Neural progenitor cell (in vitro differentiated cells): Measurements from ENCODE around the gene SCRG1. TPM values are rescaled to one million over a fixed set of nuclear protein-coding genes. Genes with fewer than 3 reads are reported as not detected.

ENCODE experiments used
- DNase-seq: peaks from one replicate; pipeline ENCODE4 v3.0.0-alpha.2; 2016; ENCODE audit warnings: low spot score
- H2AFZ ChIP-seq: fragments of 200-600 bp; sonication (generic); replicated peaks from 2 replicates; pipeline ENCODE4 v1.6.1; 2016; ENCODE audit warnings: antibody characterized with exemption
- H3F3A ChIP-seq: fragments of 200-600 bp; sonication (generic); 2 replicates; pipeline ENCODE4 v1.6.1; 2016; ENCODE audit warnings: antibody characterized with exemption, low read depth
- H3K27ac ChIP-seq: fragments of 200-600 bp; sonication (generic); 2 replicates; pipeline ENCODE4 v1.5.1; 2016; ENCODE audit warnings: mild to moderate bottlenecking
- H3K27me3 ChIP-seq: fragments of 200-600 bp; sonication (generic); 2 replicates; pipeline ENCODE4 v1.6.1; 2016; ENCODE audit warnings: mild to moderate bottlenecking, moderate library complexity
- H3K36me3 ChIP-seq: fragments of 200-600 bp; sonication (generic); 2 replicates; pipeline ENCODE4 v1.5.1; 2016
- H3K4me1 ChIP-seq: fragments of 200-600 bp; sonication (generic); 2 replicates; pipeline ENCODE4 v1.6.1; 2016; ENCODE audit warnings: mixed run types
- H3K4me2 ChIP-seq: fragments of 200-600 bp; sonication (generic); 2 replicates; pipeline ENCODE4 v1.6.1; 2016
- H3K4me3 ChIP-seq: fragments of 200-600 bp; sonication (generic); 2 replicates; pipeline ENCODE4 v1.5.1; 2016
- H3K79me2 ChIP-seq: fragments of 200-600 bp; sonication (generic); 2 replicates; pipeline ENCODE4 v1.6.1; 2016; ENCODE audit warnings: low read depth
- H3K9ac ChIP-seq: fragments of 200-600 bp; sonication (generic); 2 replicates; pipeline ENCODE4 v1.6.1; 2016
- H3K9me3 ChIP-seq: fragments of 200-600 bp; sonication (generic); 2 replicates; pipeline ENCODE4 v1.5.1; 2016; ENCODE audit warnings: low read depth
- H4K20me1 ChIP-seq: fragments of 200-600 bp; sonication (generic); 2 replicates; pipeline ENCODE4 v1.6.1; 2016; ENCODE audit warnings: low read depth
- H3K27ac Mint-ChIP-seq: 3 replicates; pipeline ENCODE4 v1.8.0; 2021; ENCODE audit warnings: mixed read lengths
- H3K27me3 Mint-ChIP-seq: 2 replicates; pipeline ENCODE4 v1.8.0; 2022; ENCODE audit warnings: low read depth, mild to moderate bottlenecking, inconsistent platforms, moderate library complexity, mixed read lengths; ENCODE audit not compliant: insufficient read depth
- H3K36me3 Mint-ChIP-seq: 3 replicates; pipeline ENCODE4 v1.8.0; 2021; ENCODE audit warnings: mixed read lengths
- H3K4me1 Mint-ChIP-seq: 3 replicates; pipeline ENCODE4 v1.8.0; 2021; ENCODE audit warnings: mixed read lengths
- H3K4me3 Mint-ChIP-seq: 3 replicates; pipeline ENCODE4 v1.8.0; 2021; ENCODE audit warnings: mild to moderate bottlenecking, moderate library complexity, mixed read lengths
- H3K9me3 Mint-ChIP-seq: 3 replicates; pipeline ENCODE4 v1.8.0; 2020; ENCODE audit warnings: mixed read lengths
- CTCF ChIP-seq: fragments of 200-600 bp; sonication (generic); IDR thresholded peaks from 2 replicates; pipeline ENCODE4 v1.5.1; 2017; ENCODE audit warnings: antibody characterized with exemption, mild to moderate bottlenecking
- EZH2 ChIP-seq: fragments of 200-600 bp; sonication (generic); IDR thresholded peaks from 2 replicates; pipeline ENCODE4 v1.6.1; 2017; ENCODE audit warnings: antibody characterized with exemption, mild to moderate bottlenecking, moderate library complexity
- EZH2phosphoT487 ChIP-seq: fragments of 200-600 bp; sonication (generic); IDR thresholded peaks from 2 replicates; pipeline ENCODE4 v1.6.1; 2017; ENCODE audit warnings: antibody characterized with exemption
- total RNA-seq: library from RNA; depleted of rRNA; stranded (reverse); fragments of >200 nt; gene quantifications from 2 replicates; pipeline ENCODE4 v1.2.3, GENCODE V29; 2015; ENCODE audit warnings: low replicate concordance

The SCRG1 gene
- total RNA-seq, 1 donor from 2014 or later: 0.37 TPM

- DNase-seq: no peak
- H3K9me3 ChIP-seq: no peaks in the 10 kb centered on the region
- peak overlapping the region; percentile 100 for H3K4me3 Mint-ChIP-seq
- peak overlapping the region; percentile 90 for H3K4me3 ChIP-seq
- H3K27ac Mint-ChIP-seq: no peak overlapping the region
- H3K9me3 Mint-ChIP-seq: no peaks in the 10 kb centered on the region
- peaks cover 24% of the 10 kb centered on the region for H3K79me2 ChIP-seq
- peak overlapping the region; percentile 93 for H3K4me2 ChIP-seq
- H3K27me3 Mint-ChIP-seq: peaks cover 6% of the 10 kb centered on the region
- no peak overlapping the region for H2AFZ ChIP-seq
- no peak for TF ChIP-seq CTCF
- no peaks in the 10 kb centered on the region for H3K36me3 ChIP-seq
- H4K20me1 ChIP-seq: peaks cover 9% of the 10 kb centered on the region
- H3K4me1 Mint-ChIP-seq: peaks cover 22% of the 10 kb centered on the region
- H3K9ac ChIP-seq: no peak overlapping the region
- no peak overlapping the region for H3K27ac ChIP-seq
- H3K36me3 Mint-ChIP-seq: peaks cover 3% of the 10 kb centered on the region
- peaks cover 17% of the 10 kb centered on the region for H3K4me1 ChIP-seq
- no peaks in the 10 kb centered on the region for H3K27me3 ChIP-seq
- H3F3A ChIP-seq: peaks cover 49% of the 10 kb centered on the region
Observed at GRCh38 chr4:173367946-173368345, 31.0 kb downstream of the SCRG1 start.

GRCh38 chr4:173367285-173367684, 31.6 kb downstream of the SCRG1 start:
- H3K36me3 ChIP-seq: no peaks in the 10 kb centered on the region
- H3K4me1 ChIP-seq: peaks cover 17% of the 10 kb centered on the region
- H3K27ac Mint-ChIP-seq: no peak overlapping the region
- no peak overlapping the region for H3K9ac ChIP-seq
- peak overlapping the region; percentile 93 for H3K4me2 ChIP-seq
- no peak overlapping the region for H3K27ac ChIP-seq
- peaks cover 6% of the 10 kb centered on the region for H3K27me3 Mint-ChIP-seq
- peaks cover 5% of the 10 kb centered on the region for H3K36me3 Mint-ChIP-seq
- H3F3A ChIP-seq: peaks cover 44% of the 10 kb centered on the region
- H3K9me3 ChIP-seq: no peaks in the 10 kb centered on the region
- TF ChIP-seq EZH2: no peak
- H3K4me1 Mint-ChIP-seq: peaks cover 18% of the 10 kb centered on the region
- H3K9me3 Mint-ChIP-seq: no peaks in the 10 kb centered on the region
- H4K20me1 ChIP-seq: peaks cover 3% of the 10 kb centered on the region
- DNase-seq: no peak
- peak overlapping the region; percentile 90 for H3K4me3 ChIP-seq
- H3K4me3 Mint-ChIP-seq: peak overlapping the region; percentile 45
- H3K79me2 ChIP-seq: peaks cover 17% of the 10 kb centered on the region
- H3K27me3 ChIP-seq: no peaks in the 10 kb centered on the region
- no peak overlapping the region for H2AFZ ChIP-seq

GRCh38 chr4:173365359-173365996, 33.4 kb downstream of the SCRG1 start:
- H3F3A ChIP-seq: peaks cover 29% of the 10 kb centered on the region
- H3K79me2 ChIP-seq: peaks cover 6% of the 10 kb centered on the region
- Mint-ChIP-seq H3K4me3 (no peak overlapping the region), H3K4me1 (peaks cover 18% of the 10 kb centered on the region), H3K36me3 (peaks cover 4% of the 10 kb centered on the region), H3K9me3 (no peaks in the 10 kb centered on the region), H3K27ac (no peak overlapping the region), H3K27me3 (peaks cover 4% of the 10 kb centered on the region)
- no peaks in the 10 kb centered on the region for H3K27me3 ChIP-seq
- TF ChIP-seq CTCF (no peak), EZH2phosphoT487 (no peak)
- no peaks in the 10 kb centered on the region for H3K36me3 ChIP-seq
- H4K20me1 ChIP-seq: no peaks in the 10 kb centered on the region
- H3K4me1 ChIP-seq: peaks cover 17% of the 10 kb centered on the region
- no peak for DNase-seq
- H2AFZ ChIP-seq: no peak overlapping the region
- H3K4me3 ChIP-seq: no peak overlapping the region
- H3K27ac ChIP-seq: no peak overlapping the region
- H3K9ac ChIP-seq: no peak overlapping the region
- H3K9me3 ChIP-seq: no peaks in the 10 kb centered on the region
- H3K4me2 ChIP-seq: no peak overlapping the region

- H3K27ac Mint-ChIP-seq: no peak overlapping the region
- no peaks in the 10 kb centered on the region for H3K9me3 Mint-ChIP-seq
- Histone ChIP-seq H3K9me3 (no peaks in the 10 kb centered on the region), H2AFZ (no peak overlapping the region), H3K79me2 (no peaks in the 10 kb centered on the region), H3K27me3 (no peaks in the 10 kb centered on the region), H3K4me2 (no peak overlapping the region), H3K27ac (no peak overlapping the region), H3F3A (peaks cover 4% of the 10 kb centered on the region), H3K9ac (no peak overlapping the region), H3K36me3 (no peaks in the 10 kb centered on the region), H4K20me1 (no peaks in the 10 kb centered on the region), H3K4me3 (no peak overlapping the region), H3K4me1 (peaks cover 4% of the 10 kb centered on the region)
- TF ChIP-seq EZH2phosphoT487 (no peak), CTCF (no peak), EZH2 (no peak)
- peaks cover 9% of the 10 kb centered on the region for H3K4me1 Mint-ChIP-seq
- H3K36me3 Mint-ChIP-seq: peaks cover 7% of the 10 kb centered on the region
- no peak overlapping the region for H3K4me3 Mint-ChIP-seq
- DNase-seq: no peak
- no peaks in the 10 kb centered on the region for H3K27me3 Mint-ChIP-seq
Observed at GRCh38 chr4:173362666-173363065, 36.2 kb downstream of the SCRG1 start.
